Right renal cortex interstitium (tissue), 3 donors: ENCODE measurements around the gene EGFR. TPM values are rescaled to one million over a fixed set of nuclear protein-coding genes. Genes with fewer than 3 reads are reported as not detected.
A peak's percentile ranks its signal among the peaks of the same experiment; 100 is the strongest.

Source experiments
- DNase-seq, 3 donors: peaks; one replicate each; pipeline ENCODE4 v3.0.0-alpha.2; 2013; ENCODE audit warnings: low read depth in 3 of 3, low spot score in 2 of 3
- polyA plus RNA-seq, 3 donors: library from polyadenylated mRNA; unstranded; fragments of 120-200 nt; gene quantifications; one replicate each; pipeline ENCODE4 v1.2.1, GENCODE V29; 2013; ENCODE audit not compliant: insufficient read length in 3 of 3

The EGFR gene
- polyA plus RNA-seq, 3 donors, result 30.9 to 32.3 (median 31.1) TPM

DNA sequence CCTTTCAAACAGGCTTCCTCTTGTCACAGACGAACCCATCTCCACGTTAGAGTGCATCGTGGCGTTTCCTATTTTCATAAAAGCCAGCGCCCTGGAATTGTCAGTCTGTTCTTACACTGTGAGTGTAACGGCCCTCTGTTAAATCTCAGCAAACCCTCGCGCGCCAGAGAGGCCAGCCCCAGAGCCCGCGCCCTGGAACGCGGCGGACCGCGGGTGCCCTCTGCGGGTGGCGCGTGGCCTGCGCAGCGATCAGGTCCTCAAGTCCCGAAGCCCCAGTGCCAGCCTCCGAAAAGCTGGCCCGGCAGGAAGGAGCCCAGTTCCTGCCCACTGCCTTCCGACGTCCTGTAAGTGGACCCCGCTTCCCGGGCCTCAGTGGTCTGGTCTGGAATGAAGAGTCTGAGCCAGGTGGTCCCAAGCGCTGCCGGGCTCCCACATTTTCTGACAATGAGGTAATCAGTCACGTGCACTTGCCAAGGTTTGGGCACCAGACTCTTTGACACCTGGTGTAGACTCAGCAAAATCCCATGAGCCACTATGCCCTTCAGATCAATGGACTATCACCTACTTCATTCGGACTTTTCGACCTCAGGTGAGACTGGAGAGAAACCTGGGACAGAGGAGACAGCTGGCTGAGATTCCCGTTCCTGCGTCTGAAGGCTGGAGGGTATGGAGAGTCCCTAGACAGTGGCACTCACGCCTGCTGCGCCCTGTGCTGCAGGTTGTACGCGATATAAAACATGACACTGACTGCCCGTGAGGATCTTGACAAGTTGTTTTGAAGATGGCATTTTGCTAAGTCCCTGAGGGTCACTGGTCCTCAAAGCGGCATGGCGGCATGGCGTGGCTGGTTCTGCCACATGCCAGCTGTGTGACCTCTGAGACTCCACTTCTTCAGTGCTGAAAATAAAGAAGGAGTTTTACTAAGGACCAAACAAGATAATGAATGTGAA is 237.0 kb downstream of the EGFR start:
- peak; percentile 65 to 73 (median 70) for DNase-seq

DNA sequence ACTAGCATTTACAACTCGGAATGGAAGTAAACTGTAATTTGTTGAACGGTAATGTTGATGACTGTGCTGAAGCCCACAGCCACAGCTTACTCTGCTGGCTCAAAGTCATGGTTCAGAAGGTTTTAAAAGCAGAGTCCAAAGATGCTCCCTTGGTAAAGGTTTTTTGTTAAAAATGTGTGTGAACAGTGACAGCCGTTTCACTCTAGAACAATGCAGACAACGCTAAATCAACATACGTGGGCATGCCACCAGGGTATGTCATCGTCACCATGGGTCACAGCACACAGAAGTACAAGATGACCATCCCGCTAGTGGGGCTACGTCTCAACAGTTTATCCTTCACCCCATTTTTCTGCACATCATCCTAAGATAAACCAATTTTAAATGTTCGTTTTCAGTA is 239.8 kb downstream of the EGFR start:
- DNase-seq, result no peak

DNA sequence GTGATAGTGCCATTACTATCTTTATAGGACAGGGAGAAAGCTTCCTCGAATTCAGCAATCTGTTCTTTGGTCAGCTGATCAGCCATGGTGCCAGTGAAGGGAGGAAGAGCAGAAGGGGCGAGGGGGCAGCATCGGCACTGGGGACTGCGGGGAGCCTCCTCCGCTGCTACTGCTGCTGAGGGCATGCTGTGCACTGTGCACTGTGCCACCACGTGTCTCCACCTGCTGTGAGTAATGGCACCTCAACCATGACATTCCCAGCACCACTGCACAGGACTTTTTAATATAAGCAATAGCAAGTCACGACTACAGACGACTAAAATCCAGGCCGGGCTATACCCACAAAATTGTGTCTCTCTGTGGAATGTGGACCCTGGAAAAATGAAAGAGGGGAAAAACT is 241.4 kb downstream of the EGFR start:
- DNase-seq, result no peak

DNA sequence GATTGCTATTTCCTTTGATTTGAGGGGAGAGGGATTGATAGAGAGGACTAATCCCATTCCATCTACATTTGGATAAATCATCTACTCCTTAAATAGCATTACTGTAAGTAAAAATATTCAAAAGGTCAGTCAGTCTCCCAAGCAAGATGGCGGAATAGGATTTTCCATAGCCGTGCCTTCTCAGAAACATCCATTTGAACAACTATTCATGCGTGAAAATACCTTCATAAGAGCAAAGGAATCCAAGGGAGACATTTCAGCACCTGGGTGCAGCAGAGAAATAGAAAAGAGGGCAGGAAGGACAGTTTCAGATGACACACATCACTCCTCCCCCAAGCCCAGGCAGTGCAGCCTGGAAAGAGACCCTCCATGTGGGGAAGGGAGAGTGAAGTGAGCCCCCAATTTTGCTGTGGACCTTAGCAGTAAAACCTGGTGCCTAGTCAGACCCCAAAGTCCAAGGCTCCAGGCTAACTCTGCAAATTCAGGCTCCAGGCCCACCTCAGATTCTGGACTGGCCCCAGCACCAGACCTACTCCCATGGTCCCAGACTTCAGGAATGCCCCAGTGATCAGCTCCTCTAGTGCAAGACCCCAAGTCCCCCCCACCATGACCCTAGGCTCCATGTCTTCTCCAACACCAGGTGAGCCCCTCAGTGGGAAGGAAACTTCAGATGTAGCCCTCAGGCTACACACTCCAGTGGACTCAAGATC is 242.0 kb downstream of the EGFR start:
- no peak for DNase-seq
